K562 (cell line): ENCODE data around the gene ASIC1. TPM values are rescaled to one million over a fixed set of nuclear protein-coding genes. Genes with fewer than 3 reads are reported as not detected.

Experiments used
- BRD9 ChIP-seq: fragments of 450-650 bp; IDR thresholded peaks from 2 replicates; pipeline ENCODE4 v1.6.1; 2018; ENCODE audit warnings: low read depth; ENCODE audit not compliant: partially characterized antibody
- CEBPG ChIP-seq, 3 experiments: fragments of 200-800 bp in 1 of 3; sonication (Bioruptor generic) in 1 of 3; sonication (generic) in 1 of 3; formaldehyde crosslinking in 1 of 3; IDR thresholded peaks in 2 of 3; conservative IDR thresholded peaks in 1 of 3; 2 replicates each; pipeline versions ENCODE4 v1.6.1 to v1.8.0; 2016 to 2022; ENCODE audit warnings: missing compliant biosample characterization in 2 of 3, missing genetic modification characterization in 2 of 3, mild to moderate bottlenecking in 1 of 3, missing genetic modification reagents in 1 of 3
- ESRRB ChIP-seq: fragments of 250-450 bp; sonication (Bioruptor Pico); IDR thresholded peaks from 2 replicates; pipeline ENCODE4 v1.5.0; 2020; ENCODE audit warnings: mild to moderate bottlenecking, moderate library complexity, borderline replicate concordance
- FOS ChIP-seq: IDR thresholded peaks from 3 replicates; pipeline ENCODE4 v1.6.1; 2011; ENCODE audit not compliant: insufficient read length; ENCODE audit errors: extremely low read depth
- FOXA1 ChIP-seq: fragments of 450-650 bp; IDR thresholded peaks from 2 replicates; pipeline ENCODE4 v1.6.1; 2016; ENCODE audit warnings: mild to moderate bottlenecking, borderline replicate concordance
- FOXJ2 ChIP-seq: fragments of 200-800 bp; sonication (Bioruptor generic); IDR thresholded peaks from 2 replicates; pipeline ENCODE4 v1.6.1; 2016; ENCODE audit warnings: missing genetic modification characterization, missing compliant biosample characterization
- HDAC1 ChIP-seq, 2 experiments: fragments of 450-650 bp; IDR thresholded peaks; 2 replicates each; pipeline ENCODE4 v1.6.1; 2016 to 2017; ENCODE audit warnings: inconsistent platforms in 1 of 2, mild to moderate bottlenecking in 1 of 2, moderate library complexity in 1 of 2
- HDAC8 ChIP-seq: fragments of 450-650 bp; IDR thresholded peaks from 2 replicates; pipeline ENCODE4 v1.6.1; 2016; ENCODE audit warnings: mild to moderate bottlenecking, missing genetic modification characterization, moderate library complexity, missing compliant biosample characterization
- HNRNPK ChIP-seq: fragments of 200-400 bp; formaldehyde crosslinking; IDR thresholded peaks from one replicate; pipeline ENCODE4 v1.6.1; 2018; ENCODE audit warnings: mild to moderate bottlenecking, low read depth, low read length; ENCODE audit not compliant: poor library complexity, severe bottlenecking
- MTA1 ChIP-seq: fragments of 450-650 bp; IDR thresholded peaks from 2 replicates; pipeline ENCODE4 v1.6.1; 2017; ENCODE audit warnings: borderline replicate concordance
- MTA2 ChIP-seq: fragments of 450-650 bp; IDR thresholded peaks from 2 replicates; pipeline ENCODE4 v1.6.1; 2016; ENCODE audit warnings: low read depth
- NCOA4 ChIP-seq: fragments of 450-650 bp; IDR thresholded peaks from 2 replicates; pipeline ENCODE4 v1.6.1; 2018; ENCODE audit warnings: mild to moderate bottlenecking; ENCODE audit not compliant: partially characterized antibody
- POLR3A ChIP-seq: IDR thresholded peaks from 2 replicates; pipeline ENCODE4 v1.6.1; 2011; ENCODE audit warnings: borderline replicate concordance, mild to moderate bottlenecking, moderate library complexity; ENCODE audit not compliant: insufficient read length, insufficient read depth; ENCODE audit errors: extremely low read depth
- PRPF4 ChIP-seq: fragments of 200-400 bp; formaldehyde crosslinking; IDR thresholded peaks from one replicate; pipeline ENCODE4 v1.6.1; 2017; ENCODE audit warnings: low read length, low read depth, mild to moderate bottlenecking; ENCODE audit not compliant: insufficient read depth, poor library complexity, severe bottlenecking
- PTRF ChIP-seq: fragments of 450-650 bp; IDR thresholded peaks from 2 replicates; pipeline ENCODE4 v1.6.1; 2016; ENCODE audit warnings: mild to moderate bottlenecking, missing genetic modification characterization, missing compliant biosample characterization
- SMARCC2 ChIP-seq: fragments of 450-650 bp; IDR thresholded peaks from 2 replicates; pipeline ENCODE4 v1.6.1; 2017; ENCODE audit warnings: antibody characterized with exemption, moderate library complexity, mild to moderate bottlenecking, low read depth
- TBP ChIP-seq: optimal IDR thresholded peaks from 2 replicates; pipeline ENCODE3; 2011; ENCODE audit warnings: low read depth, low read length, improper control_type of control experiment
- TCF7 ChIP-seq: sonication (generic); IDR thresholded peaks from 2 replicates; pipeline ENCODE4 v1.6.1; 2016; ENCODE audit warnings: antibody characterized with exemption, borderline replicate concordance
- TEAD1 ChIP-seq, 2 experiments: fragments of 450-650 bp in 1 of 2; sonication (generic) in 1 of 2; formaldehyde crosslinking; IDR thresholded peaks; 2 replicates each; pipeline versions ENCODE4 v1.4.0 to v1.8.0; 2020 to 2022; ENCODE audit warnings: mild to moderate bottlenecking in 2 of 2, missing genetic modification reagents in 1 of 2
- TRIM28 ChIP-seq: fragments of 450-650 bp; IDR thresholded peaks from 2 replicates; pipeline ENCODE4 v1.6.1; 2017
- ZC3H8 ChIP-seq: fragments of 450-650 bp; IDR thresholded peaks from 2 replicates; pipeline ENCODE4 v1.6.1; 2017
- ZNF146 ChIP-seq: IDR thresholded peaks from one replicate; pipeline ENCODE4 v1.6.1; 2018; ENCODE audit warnings: missing compliant biosample characterization; ENCODE audit not compliant: unreplicated experiment
- ZNF263 ChIP-seq: sonication (generic); formaldehyde crosslinking; IDR thresholded peaks from 2 replicates; pipeline ENCODE4 v1.8.0; 2022; ENCODE audit warnings: mild to moderate bottlenecking, missing genetic modification reagents, borderline replicate concordance
- ZNF445 ChIP-seq: fragments of 250-450 bp; sonication (Bioruptor Pico); IDR thresholded peaks from 2 replicates; pipeline ENCODE4 v1.4.0; 2020; ENCODE audit warnings: low read depth, mild to moderate bottlenecking, moderate library complexity
- ZNF57 ChIP-seq: fragments of 450-650 bp; formaldehyde crosslinking; IDR thresholded peaks from 2 replicates; pipeline ENCODE4 v1.4.0; 2020; ENCODE audit warnings: mild to moderate bottlenecking, moderate library complexity
- ZNF780A ChIP-seq: fragments of 250-450 bp; sonication (Bioruptor Pico); IDR thresholded peaks from 2 replicates; pipeline ENCODE4 v1.5.0; 2021; ENCODE audit warnings: mild to moderate bottlenecking
- polyA plus RNA-seq, 8 experiments: library from polyadenylated mRNA; depleted of rRNA in 4 of 8; stranded (reverse) in 5 of 8; unstranded in 3 of 8; fragments of >200 nt; fragmentation: Nextera tagmentation in 2 of 8; fragmentation: Illumina TruSeq in 1 of 8; extraction: Ambion mirVana in 2 of 8; extraction: Trizol in 1 of 8; gene quantifications; 2 replicates each; pipeline versions ENCODE4 v1.2.1 to v1.2.3, GENCODE V29; 2011 to 2014; ENCODE audit warnings: inconsistent platforms in 1 of 8, missing spikeins in 1 of 8
- total RNA-seq, 7 experiments: library from RNA; depleted of rRNA in 6 of 7; stranded (reverse); fragments of >200 nt in 6 of 7; fragmentation: Illumina TruSeq in 2 of 7; extraction: Trizol in 2 of 7; gene quantifications; 2 replicates each; pipeline versions ENCODE4 v1.2.1 to v1.2.3, GENCODE V29; 2011 to 2021; ENCODE audit warnings: low replicate concordance in 1 of 7
- TF ChIP-seq, protein P1 (sequence below): sonication (generic); formaldehyde crosslinking; IDR thresholded peaks from 2 replicates; pipeline ENCODE4 v1.8.0; 2022; ENCODE audit warnings: missing genetic modification reagents, mild to moderate bottlenecking, borderline replicate concordance
- TF ChIP-seq, protein P2 (sequence below): sonication (generic); formaldehyde crosslinking; IDR thresholded peaks from 2 replicates; pipeline ENCODE4 v1.8.0; 2022; ENCODE audit warnings: mild to moderate bottlenecking, missing genetic modification reagents

ASIC1 gene
- total and polyA plus RNA-seq, 9 of the 15 experiments (the other 6 are each of a cell fraction or from before 2014, with no cell fraction given), result 0.01 to 1.7 (median 0.45) TPM

DNA sequence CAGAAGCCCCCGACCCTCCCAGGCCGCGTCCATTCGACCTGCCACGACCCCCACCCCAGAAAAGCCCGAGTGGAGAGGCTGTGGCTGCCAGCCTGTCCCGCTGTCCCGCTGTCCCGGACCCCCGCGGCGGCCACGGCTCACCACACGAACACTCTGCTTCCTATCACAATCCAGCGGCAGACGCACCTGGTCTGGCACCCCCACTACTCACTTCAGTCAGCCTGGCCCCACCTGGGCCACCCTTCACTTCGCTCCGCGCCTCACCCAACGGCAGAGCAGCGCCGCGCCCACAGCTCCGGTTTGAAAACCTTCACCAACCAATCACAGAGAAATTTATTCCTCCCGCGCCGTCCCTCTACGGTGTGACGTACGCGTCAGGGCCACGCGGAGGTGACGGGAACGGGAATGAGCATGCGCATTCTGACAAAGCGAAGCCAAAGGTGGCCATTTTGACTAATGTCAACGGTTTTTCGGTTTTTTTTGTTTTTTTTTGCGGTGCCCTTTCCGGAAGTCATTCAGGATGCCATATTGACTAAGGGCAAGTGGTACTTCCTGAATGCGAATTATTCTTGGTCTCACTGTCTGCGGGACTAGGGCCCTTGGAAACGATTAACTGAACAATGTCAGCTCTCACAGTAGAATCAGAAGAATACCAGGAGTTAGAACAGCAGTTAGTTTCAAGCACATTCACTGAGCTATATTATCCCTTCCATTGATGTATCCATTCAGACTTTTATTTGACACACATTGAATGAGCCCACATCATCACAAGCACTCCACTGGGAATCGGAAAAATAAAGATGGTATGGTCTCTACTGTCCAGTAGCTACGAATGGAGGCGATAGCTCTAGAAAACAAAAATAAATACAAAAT, 32.0 kb upstream of the ASIC1 start, which contains the start of gene RACGAP1 (continued):
- TF ChIP-seq HDAC1 (IDR thresholded peaks at IDR 0.05) (peak; percentile 29 to 96; a peak in 3 of 4 replicates), BRD9 (no peak), FOXJ2 (tag) (no peak; the same call in 1 of the 2 replicates), TRIM28 (no peak), ZNF445 (no peak), ZNF780A (CRISPR knock-in tag) (no peak), PTRF (tag) (no peak), ZC3H8 (no peak), HNRNPK (no peak), MTA2 (no peak), ESRRB (CRISPR knock-in tag) (no peak), CEBPG (CRISPR knock-in tag; IDR thresholded peaks at IDR 0.05) (no peak), CEBPG (tag; conservative IDR thresholded peaks at IDR 0.05 in 1 of 2, IDR thresholded peaks at IDR 0.05 in 1 of 2) (no peak), TBP (peak; percentile 72), PRPF4 (no peak), ZNF57 (CRISPR knock-in tag) (no peak), NCOA4 (no peak), FOS (no peak), ZNF263 (CRISPR knock-in tag) (peak; percentile 33; the same call in 1 of the 2 replicates), MTA1 (peak; percentile 87), SMARCC2 (no peak), HDAC8 (no peak), ZNF146 (CRISPR knock-in tag) (no peak), FOXA1 (no peak), POLR3A (no peak), TCF7 (no peak), TEAD1 (CRISPR knock-in tag; IDR thresholded peaks at IDR 0.05) (0 out of 4 replicates have a peak, but pooled peaks have one; percentile 17 to 72)
- TF ChIP-seq, protein P1, sequence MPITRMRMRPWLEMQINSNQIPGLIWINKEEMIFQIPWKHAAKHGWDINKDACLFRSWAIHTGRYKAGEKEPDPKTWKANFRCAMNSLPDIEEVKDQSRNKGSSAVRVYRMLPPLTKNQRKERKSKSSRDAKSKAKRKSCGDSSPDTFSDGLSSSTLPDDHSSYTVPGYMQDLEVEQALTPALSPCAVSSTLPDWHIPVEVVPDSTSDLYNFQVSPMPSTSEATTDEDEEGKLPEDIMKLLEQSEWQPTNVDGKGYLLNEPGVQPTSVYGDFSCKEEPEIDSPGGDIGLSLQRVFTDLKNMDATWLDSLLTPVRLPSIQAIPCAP (CRISPR knock-in tag), result no peak
- TF ChIP-seq, protein P2, sequence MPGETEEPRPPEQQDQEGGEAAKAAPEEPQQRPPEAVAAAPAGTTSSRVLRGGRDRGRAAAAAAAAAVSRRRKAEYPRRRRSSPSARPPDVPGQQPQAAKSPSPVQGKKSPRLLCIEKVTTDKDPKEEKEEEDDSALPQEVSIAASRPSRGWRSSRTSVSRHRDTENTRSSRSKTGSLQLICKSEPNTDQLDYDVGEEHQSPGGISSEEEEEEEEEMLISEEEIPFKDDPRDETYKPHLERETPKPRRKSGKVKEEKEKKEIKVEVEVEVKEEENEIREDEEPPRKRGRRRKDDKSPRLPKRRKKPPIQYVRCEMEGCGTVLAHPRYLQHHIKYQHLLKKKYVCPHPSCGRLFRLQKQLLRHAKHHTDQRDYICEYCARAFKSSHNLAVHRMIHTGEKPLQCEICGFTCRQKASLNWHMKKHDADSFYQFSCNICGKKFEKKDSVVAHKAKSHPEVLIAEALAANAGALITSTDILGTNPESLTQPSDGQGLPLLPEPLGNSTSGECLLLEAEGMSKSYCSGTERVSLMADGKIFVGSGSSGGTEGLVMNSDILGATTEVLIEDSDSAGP (CRISPR knock-in tag), result no peak
